HepG2 (cell line): ENCODE measurements around the gene ZNF764. TPM values are rescaled to one million over a fixed set of nuclear protein-coding genes. Genes with fewer than 3 reads are reported as not detected.

ENCODE experiments used
- ATAC-seq: fragments of 200-7000 bp; cut with Tn5 transposase; 3 replicates; pipeline ENCODE4 v1.9.1; 2020; ENCODE audit warnings: mild to moderate bottlenecking, moderate library complexity
- BruUV-seq: library from RNA; stranded (reverse); fragments of 400-500 nt; replicated peaks from 2 replicates; lab custom pipeline; 2021; lab: Mats Ljungman, UMichigan
- CTCF ChIA-PET: fragments of 300-600 bp; formaldehyde crosslinking; extraction: SDS; loops from one replicate; lab custom pipeline; 2021; ENCODE audit warnings: low total read pairs, inconsistent platforms, low intra/inter-chr PET ratio; lab: Yijun Ruan, JAX
- POLR2A ChIA-PET: fragments of 350-600 bp; sonication (Branson Sonifier 250); formaldehyde crosslinking; loops from one replicate; lab custom pipeline; 2020; ENCODE audit warnings: antibody characterized with exemption, inconsistent platforms; lab: Yijun Ruan, JAX
- DNase-seq: peaks from one replicate; pipeline ENCODE4 v3.0.0-alpha.2; 2015; ENCODE audit warnings: low spot score
- FAIRE-seq: peaks from 3 replicates; lab custom pipeline; 2011; peaks lifted over from hg19 to GRCh38; lab: Jason Lieb, UNC
- H2AFZ ChIP-seq: one replicate; pipeline ENCODE4 v1.6.1; 2011; ENCODE audit warnings: low read length, inconsistent platforms
- H3K27ac ChIP-seq: fragments of 300-600 bp; 3 replicates; pipeline ENCODE4 v1.8.0; 2011; ENCODE audit warnings: mixed run types, mild to moderate bottlenecking, mixed read lengths, low read length, inconsistent platforms; ENCODE audit not compliant: insufficient read depth; ENCODE audit errors: extremely low read length
- H3K27me3 ChIP-seq, 2 experiments: fragments of 200-600 bp in 1 of 2; 2 replicates in 1 of 2; 3 replicates in 1 of 2; pipeline versions ENCODE4 v1.6.0 to v1.8.0; 2011; ENCODE audit warnings: low read length in 2 of 2, mild to moderate bottlenecking in 2 of 2, moderate library complexity in 2 of 2, inconsistent platforms in 1 of 2; ENCODE audit not compliant: insufficient read depth in 2 of 2, control insufficient read depth in 1 of 2
- H3K36me3 ChIP-seq, 2 experiments: fragments of 200-600 bp in 1 of 2; replicated peaks in 1 of 2; 2 replicates in 1 of 2; 3 replicates in 1 of 2; pipeline versions ENCODE4 v1.5.1 to v1.8.0; 2011; ENCODE audit warnings: low read length in 2 of 2, inconsistent platforms in 1 of 2; ENCODE audit not compliant: insufficient read depth in 2 of 2, control insufficient read depth in 1 of 2
- H3K4me1 ChIP-seq: 2 replicates; pipeline ENCODE4 v1.5.1; 2012; ENCODE audit warnings: low read length, inconsistent platforms; ENCODE audit not compliant: insufficient read depth
- H3K4me2 ChIP-seq: 2 replicates; pipeline ENCODE4 v1.6.0; 2011; ENCODE audit warnings: low read depth, low read length, inconsistent platforms
- H3K4me3 ChIP-seq, 3 experiments: fragments of 200-600 bp in 1 of 3; sonication (generic), shearing (Covaris generic) in 1 of 3; replicated peaks in 1 of 3; 2 replicates each; pipeline ENCODE4 v1.5.1; 2011 to 2016; ENCODE audit warnings: low read length in 3 of 3, inconsistent platforms in 2 of 3, low read depth in 2 of 3, mild to moderate bottlenecking in 2 of 3, control low read depth in 1 of 3, mixed read lengths in 1 of 3; ENCODE audit not compliant: insufficient read depth in 1 of 3
- H3K79me2 ChIP-seq: one replicate; pipeline ENCODE4 v1.6.1; 2011; ENCODE audit warnings: low read length, inconsistent platforms; ENCODE audit not compliant: insufficient read depth
- H3K9ac ChIP-seq: 2 replicates; pipeline ENCODE4 v1.6.0; 2011; ENCODE audit warnings: mild to moderate bottlenecking, low read depth, low read length, inconsistent platforms; ENCODE audit not compliant: insufficient read depth
- H3K9me3 ChIP-seq: 2 replicates; pipeline ENCODE4 v1.5.1; 2012; ENCODE audit warnings: mild to moderate bottlenecking, low read length
- H4K20me1 ChIP-seq: 2 replicates; pipeline ENCODE4 v1.6.0; 2011; ENCODE audit warnings: inconsistent platforms, mild to moderate bottlenecking, low read length, moderate library complexity; ENCODE audit not compliant: insufficient read depth
- ATF2 ChIP-seq: sonication (generic); formaldehyde crosslinking; IDR thresholded peaks from 2 replicates; pipeline ENCODE4 v1.4.0; 2020; ENCODE audit warnings: missing genetic modification reagents
- CENPX ChIP-seq: sonication (generic); formaldehyde crosslinking; IDR thresholded peaks from 2 replicates; pipeline ENCODE4 v1.9.0; 2021; ENCODE audit warnings: mild to moderate bottlenecking, missing genetic modification reagents, moderate library complexity
- EEA1 ChIP-seq: sonication (generic); formaldehyde crosslinking; IDR thresholded peaks from 2 replicates; pipeline ENCODE4 v1.5.1; 2020; ENCODE audit warnings: mild to moderate bottlenecking, missing genetic modification reagents, borderline replicate concordance
- FOXC1 ChIP-seq: sonication (generic); formaldehyde crosslinking; IDR thresholded peaks from 2 replicates; pipeline ENCODE4 v1.8.0; 2022; ENCODE audit warnings: mild to moderate bottlenecking, missing genetic modification reagents, borderline replicate concordance
- FOXK1 ChIP-seq: sonication (generic); formaldehyde crosslinking; IDR thresholded peaks from 2 replicates; pipeline ENCODE4 v1.4.0; 2020; ENCODE audit warnings: low read depth, missing genetic modification reagents, borderline replicate concordance
- HNF4G ChIP-seq, 2 experiments: sonication (generic) in 1 of 2; formaldehyde crosslinking in 1 of 2; IDR thresholded peaks; 2 replicates each; pipeline versions ENCODE4 v1.4.0 to v1.6.1; 2011 to 2020; ENCODE audit warnings: borderline replicate concordance in 2 of 2, low read depth in 2 of 2, mild to moderate bottlenecking in 2 of 2, low read length in 1 of 2, missing genetic modification reagents in 1 of 2, moderate library complexity in 1 of 2
- KAT2B ChIP-seq: fragments of 150-350 bp; IDR thresholded peaks from 2 replicates; pipeline ENCODE4 v1.6.1; 2014; ENCODE audit warnings: low read depth, low read length, borderline replicate concordance
- KDM5B ChIP-seq: sonication (generic); formaldehyde crosslinking; IDR thresholded peaks from 2 replicates; pipeline ENCODE4 v1.4.0; 2020; ENCODE audit warnings: missing genetic modification reagents, mild to moderate bottlenecking, borderline replicate concordance
- LCORL ChIP-seq, 2 experiments: fragments of 450-650 bp in 1 of 2; sonication (generic) in 1 of 2; formaldehyde crosslinking in 1 of 2; IDR thresholded peaks; 2 replicates each; pipeline versions ENCODE4 v1.5.0 to v1.6.1; 2017 to 2020; ENCODE audit warnings: antibody characterized with exemption in 1 of 2, missing genetic modification reagents in 1 of 2
- NFKB2 ChIP-seq: sonication (generic); formaldehyde crosslinking; IDR thresholded peaks from 2 replicates; pipeline ENCODE4 v1.4.0; 2020; ENCODE audit warnings: missing genetic modification reagents, borderline replicate concordance
- RFX5 ChIP-seq: IDR thresholded peaks from 2 replicates; pipeline ENCODE4 v1.6.1; 2011; ENCODE audit warnings: low read depth, low read length, improper control_type of control experiment
- TGIF2 ChIP-seq: IDR thresholded peaks from 2 replicates; pipeline ENCODE4 v1.6.1; 2016; ENCODE audit warnings: control low read depth, missing compliant biosample characterization
- TRIM24 ChIP-seq: sonication (generic); formaldehyde crosslinking; IDR thresholded peaks from 2 replicates; pipeline ENCODE4 v1.8.0; 2022; ENCODE audit warnings: mild to moderate bottlenecking, missing genetic modification reagents
- ZMYM4 ChIP-seq: sonication (generic); formaldehyde crosslinking; IDR thresholded peaks from 2 replicates; pipeline ENCODE4 v1.8.1; 2023; ENCODE audit warnings: mild to moderate bottlenecking, missing genetic modification reagents
- ZNF337 ChIP-seq: sonication (generic); formaldehyde crosslinking; IDR thresholded peaks from 2 replicates; pipeline ENCODE4 v1.5.1; 2020; ENCODE audit warnings: missing genetic modification reagents, low read depth, mild to moderate bottlenecking, borderline replicate concordance
- ZNF33B ChIP-seq: sonication (generic); formaldehyde crosslinking; IDR thresholded peaks from 2 replicates; pipeline ENCODE4 v1.5.1; 2020; ENCODE audit warnings: mild to moderate bottlenecking, missing genetic modification reagents
- ZNF501 ChIP-seq: sonication (generic); formaldehyde crosslinking; IDR thresholded peaks from 2 replicates; pipeline ENCODE4 v1.5.1; 2020; ENCODE audit warnings: mild to moderate bottlenecking, moderate library complexity, missing genetic modification reagents
- ZNF563 ChIP-seq: sonication (generic); formaldehyde crosslinking; IDR thresholded peaks from 2 replicates; pipeline ENCODE4 v1.8.0; 2022; ENCODE audit warnings: mild to moderate bottlenecking, moderate library complexity, missing genetic modification reagents
- ZNF776 ChIP-seq: sonication (generic); formaldehyde crosslinking; IDR thresholded peaks from 2 replicates; pipeline ENCODE4 v1.4.0; 2020; ENCODE audit warnings: mild to moderate bottlenecking, missing genetic modification reagents
- WGBS: methylation state at CpG from one replicate; pipeline ENCODE4 v1.1.6; 2017; ENCODE audit warnings: low lambda C conversion rate; 5-methylcytosine and 5-hydroxymethylcytosine counted together
- in situ Hi-C: cut with HindIII; loops from 2 replicates; pipeline ENCODE4 v1.10.0; 2017; ENCODE audit warnings: low pct_unique_long_range_greater_than_20kb; ENCODE audit not compliant: extremely low pct_ligation_motif_present
- intact Hi-C: fragments of 100-400 bp; cut with micrococcal nuclease; formaldehyde crosslinking; loops from one replicate; pipeline ENCODE4 v1.10.0; 2022; ENCODE audit not compliant: unreplicated experiment
- polyA plus RNA-seq, 8 experiments: library from polyadenylated mRNA; depleted of rRNA in 3 of 8; stranded (reverse) in 7 of 8; unstranded in 1 of 8; fragments of >200 nt; fragmentation: Illumina TruSeq in 4 of 8; extraction: Trizol in 4 of 8; gene quantifications; 2 replicates each; pipeline versions ENCODE4 v1.2.1 to v1.2.3, GENCODE V29; 2011 to 2016; ENCODE audit warnings: low read depth in 4 of 8, missing spikeins in 1 of 8, mixed read lengths in 1 of 8; ENCODE audit not compliant: insufficient read depth in 1 of 8
- total RNA-seq, 5 experiments: library from RNA; depleted of rRNA; stranded (reverse); fragments of >200 nt; fragmentation: Illumina TruSeq; extraction: Trizol; gene quantifications; 2 replicates each; pipeline ENCODE4 v1.2.3, GENCODE V29; 2016; ENCODE audit warnings: low read depth in 1 of 5

ZNF764 gene
- total and polyA plus RNA-seq, 2 of the 13 experiments (the other 11 are each of a cell fraction or from before 2014, with no cell fraction given), result 4.1 to 9.1 TPM

GRCh38 chr16:30522702-30523463 lies 35.3 kb downstream of the ZNF764 start (continued):
- TF ChIP-seq KDM5B (CRISPR knock-in tag), result 0 out of 2 replicates have a peak, but pooled peaks have one; percentile 26

- ATAC-seq, result peak; percentile 16
- peak overlapping the region; percentile 51 for H3K9ac ChIP-seq
- POLR2A ChIA-PET, result interaction anchor here (0.7 to 1.8 kb wide), 8 partner anchors 13 to 92 kb away, joined by 3 to 11 read pairs (median 5); partner anchors contain the start of genes DCTPP1, ZNF689, ZNF747 and ZNF764
- peaks cover 55% of the 10 kb centered on the region for H3K4me1 ChIP-seq
- H2AFZ ChIP-seq, result peak overlapping the region; percentile 59
- peak; percentile 94 for FAIRE-seq
- H3K9me3 ChIP-seq, result no peaks in the 10 kb centered on the region
- in situ Hi-C loops, result no loop called here
- DNase-seq, result peak; percentile 82
- peak overlapping the region; percentile 86 for H3K4me2 ChIP-seq
- H3K27me3 ChIP-seq, result no peaks in the 10 kb centered on the region; a peak in 1 of 5 replicates
- peak overlapping the region; percentile 43 for H3K27ac ChIP-seq
- CTCF ChIA-PET, result no interaction called here
- 6% methylated on average over 11 of the region's 11 CpGs for WGBS
- H3K79me2 ChIP-seq, result no peaks in the 10 kb centered on the region
- H4K20me1 ChIP-seq, result no peaks in the 10 kb centered on the region
- intact Hi-C loops, result loop anchor here (10.0 kb wide), 1 partner anchor 133 kb away; the partner anchor contains the start of genes FBRS and PRR14
- peaks cover 1 to 8% of the 10 kb centered on the region in 2 experiments; a peak in 1 of 5 replicates for H3K36me3 ChIP-seq
- BruUV-seq, result no TSS peak
- peak overlapping the region in 2 of 3 experiments; percentile 31 to 61; a peak in 5 of 6 replicates for H3K4me3 ChIP-seq
- TF ChIP-seq TRIM24 (CRISPR knock-in tag), result no peak
- peak; percentile 90 for TF ChIP-seq ZNF501 (CRISPR knock-in tag)
- no peak for TF ChIP-seq CENPX (CRISPR knock-in tag)
- 0 out of 2 replicates have a peak, but pooled peaks have one; percentile 42 for TF ChIP-seq NFKB2 (CRISPR knock-in tag)
- TF ChIP-seq FOXC1 (CRISPR knock-in tag), result peak; percentile 11
- peak; percentile 74 for TF ChIP-seq ZNF776 (CRISPR knock-in tag)
- TF ChIP-seq ZNF33B (CRISPR knock-in tag), result peak; percentile 73; the same call in 1 of the 2 replicates
- no peak; the same call in 1 of the 2 replicates for TF ChIP-seq ZNF337 (CRISPR knock-in tag)
- TF ChIP-seq KAT2B, result no peak
- TF ChIP-seq RFX5, result 0 out of 2 replicates have a peak, but pooled peaks have one; percentile 19
- no peak for TF ChIP-seq ZNF563 (CRISPR knock-in tag)
- no peak for TF ChIP-seq HNF4G (IDR thresholded peaks at IDR 0.05; ENCODE audit: borderline replicate concordance, low read depth, low read length)
- TF ChIP-seq HNF4G (CRISPR knock-in tag; IDR thresholded peaks at IDR 0.05; ENCODE audit: borderline replicate concordance, low read depth), result no peak; the same call in 1 of the 2 replicates
- no peak for TF ChIP-seq FOXK1
- TF ChIP-seq ATF2, result 0 out of 2 replicates have a peak, but pooled peaks have one; percentile 12
- TF ChIP-seq ZMYM4 (CRISPR knock-in tag), result peak; percentile 34
- no peak for TF ChIP-seq LCORL (IDR thresholded peaks at IDR 0.05)
- TF ChIP-seq LCORL (CRISPR knock-in tag; IDR thresholded peaks at IDR 0.05), result 0 out of 2 replicates have a peak, but pooled peaks have one; percentile 47
- TF ChIP-seq TGIF2 (CRISPR knock-in tag), result 0 out of 2 replicates have a peak, but pooled peaks have one; percentile 19
- TF ChIP-seq EEA1 (CRISPR knock-in tag), result peak; percentile 67; the same call in 1 of the 2 replicates
These were observed 36.1 kb downstream of the ZNF764 start for GRCh38 chr16:30521873-30522641.
